ENCODE measurements around the gene ETV6.

DNA sequence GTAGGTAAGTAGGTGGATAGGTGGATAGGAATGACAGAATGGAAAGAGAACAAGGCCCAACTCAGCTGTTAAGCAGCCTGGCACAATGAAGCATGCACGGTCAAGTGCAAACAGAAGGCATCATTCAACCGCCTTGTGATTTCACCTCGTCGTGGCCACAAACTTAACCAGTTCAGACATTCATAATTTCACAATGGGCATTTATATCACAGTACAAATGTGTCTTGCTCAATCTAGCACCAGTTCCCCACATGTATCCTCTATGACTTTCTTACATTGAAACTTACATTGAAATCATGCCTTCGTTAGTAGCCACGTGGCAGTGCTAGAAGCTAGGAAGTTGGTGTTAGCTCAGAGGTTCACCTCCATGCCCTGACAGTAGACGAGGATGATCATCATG, 207.5 kb downstream of the ETV6 start:
- no peak for TF ChIP-seq BRCA1 (IDR thresholded peaks at IDR 0.05; ENCODE audit: low read depth, low read length)
- no peak for TF ChIP-seq RAD21 (IDR thresholded peaks at IDR 0.05 in 1 of 2, conservative IDR thresholded peaks at IDR 0.05 in 1 of 2; ENCODE audit: low read depth in 2 of 2, low read length in 2 of 2)
- TF ChIP-seq, protein P1, sequence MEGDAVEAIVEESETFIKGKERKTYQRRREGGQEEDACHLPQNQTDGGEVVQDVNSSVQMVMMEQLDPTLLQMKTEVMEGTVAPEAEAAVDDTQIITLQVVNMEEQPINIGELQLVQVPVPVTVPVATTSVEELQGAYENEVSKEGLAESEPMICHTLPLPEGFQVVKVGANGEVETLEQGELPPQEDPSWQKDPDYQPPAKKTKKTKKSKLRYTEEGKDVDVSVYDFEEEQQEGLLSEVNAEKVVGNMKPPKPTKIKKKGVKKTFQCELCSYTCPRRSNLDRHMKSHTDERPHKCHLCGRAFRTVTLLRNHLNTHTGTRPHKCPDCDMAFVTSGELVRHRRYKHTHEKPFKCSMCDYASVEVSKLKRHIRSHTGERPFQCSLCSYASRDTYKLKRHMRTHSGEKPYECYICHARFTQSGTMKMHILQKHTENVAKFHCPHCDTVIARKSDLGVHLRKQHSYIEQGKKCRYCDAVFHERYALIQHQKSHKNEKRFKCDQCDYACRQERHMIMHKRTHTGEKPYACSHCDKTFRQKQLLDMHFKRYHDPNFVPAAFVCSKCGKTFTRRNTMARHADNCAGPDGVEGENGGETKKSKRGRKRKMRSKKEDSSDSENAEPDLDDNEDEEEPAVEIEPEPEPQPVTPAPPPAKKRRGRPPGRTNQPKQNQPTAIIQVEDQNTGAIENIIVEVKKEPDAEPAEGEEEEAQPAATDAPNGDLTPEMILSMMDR (IDR thresholded peaks at IDR 0.05; ENCODE audit: control extremely low read depth in 1 of 3, insufficient read depth in 1 of 3, low read depth in 1 of 3, low read length in 3 of 3) = no peak
- no peak for TF ChIP-seq CBX8 (IDR thresholded peaks at IDR 0.05; ENCODE audit: borderline replicate concordance, low read depth, low read length)
- TF ChIP-seq FOSL1 (IDR thresholded peaks at IDR 0.05; ENCODE audit: insufficient read depth, low read depth, low read length) = no peak
- no peak for TF ChIP-seq BACH1 (IDR thresholded peaks at IDR 0.05; ENCODE audit: low read length)
- TF ChIP-seq JUND (IDR thresholded peaks at IDR 0.05; ENCODE audit: low read length) = no peak

Data from H1 (cell line).